CD4-positive, alpha-beta T cell treated with Interferon alpha-2 for 1 hour (primary cell): Measurements from ENCODE around the gene RAP1GDS1.

Source experiments
- DNase-seq, 2 donors: peaks; one replicate each; pipeline ENCODE4 v3.0.0-alpha.2; 2020 to 2022

RAP1GDS1 gene

GRCh38 chr4:98485816-98486345 is 224.7 kb downstream of the RAP1GDS1 start:
- DNase-seq: no peak

- no peak for DNase-seq
These were observed 229.1 kb downstream of the RAP1GDS1 start for GRCh38 chr4:98490251-98490650.

- no peak for DNase-seq
These were observed 230.8 kb downstream of the RAP1GDS1 start for GRCh38 chr4:98491899-98492559.

- DNase-seq: no peak
These were observed 232.1 kb downstream of the RAP1GDS1 start for GRCh38 chr4:98493296-98493695.
